GM23338 (cell line): ENCODE data around the gene ADGRG1. TPM values are rescaled to one million over a fixed set of nuclear protein-coding genes. Genes with fewer than 3 reads are reported as not detected.

Source experiments
- ATAC-seq: fragments of 200-7000 bp; cut with Tn5 transposase; 3 replicates; pipeline ENCODE4 v1.9.1; 2020
- DNase-seq: peaks from one replicate; pipeline ENCODE4 v3.0.0-alpha.2; 2015; ENCODE audit warnings: low spot score
- H2AFZ ChIP-seq: fragments of 200-600 bp; sonication (generic); 2 replicates; pipeline ENCODE4 v1.8.0; 2016; ENCODE audit warnings: antibody characterized with exemption, mild to moderate bottlenecking, moderate library complexity
- H3F3A ChIP-seq: fragments of 200-600 bp; sonication (generic); replicated peaks from 2 replicates; pipeline ENCODE4 v1.8.0; 2017; ENCODE audit warnings: antibody characterized with exemption, mixed run types, low read depth
- H3K27ac ChIP-seq: fragments of 200-600 bp; sonication (generic); 2 replicates; pipeline ENCODE4 v1.6.1; 2016; ENCODE audit warnings: low read depth
- H3K27me3 ChIP-seq: fragments of 200-600 bp; sonication (generic); 2 replicates; pipeline ENCODE4 v1.8.0; 2016; ENCODE audit warnings: mild to moderate bottlenecking, mixed run types, moderate library complexity; ENCODE audit not compliant: insufficient read depth
- H3K36me3 ChIP-seq: fragments of 200-600 bp; sonication (generic); 2 replicates; pipeline ENCODE4 v1.8.0; 2016; ENCODE audit warnings: mild to moderate bottlenecking; ENCODE audit not compliant: insufficient read depth
- H3K4me1 ChIP-seq: fragments of 200-600 bp; sonication (generic); 2 replicates; pipeline ENCODE4 v1.8.0; 2016; ENCODE audit warnings: mild to moderate bottlenecking, moderate library complexity; ENCODE audit not compliant: insufficient read depth
- H3K4me2 ChIP-seq: fragments of 200-600 bp; sonication (generic); 2 replicates; pipeline ENCODE4 v1.7.1; 2017; ENCODE audit warnings: mixed run types
- H3K4me3 ChIP-seq: fragments of 200-600 bp; sonication (generic); 2 replicates; pipeline ENCODE4 v1.6.1; 2016; ENCODE audit warnings: mixed run types
- H3K79me2 ChIP-seq: fragments of 200-600 bp; sonication (generic); replicated peaks from 2 replicates; pipeline ENCODE4 v1.8.0; 2017; ENCODE audit warnings: mild to moderate bottlenecking; ENCODE audit not compliant: insufficient read depth
- H3K9me2 ChIP-seq: fragments of 200-600 bp; sonication (generic); 2 replicates; pipeline ENCODE4 v1.8.0; 2017; ENCODE audit not compliant: insufficient read depth
- H4K20me1 ChIP-seq: fragments of 200-600 bp; sonication (generic); replicated peaks from 2 replicates; pipeline ENCODE4 v1.8.0; 2017; ENCODE audit warnings: mild to moderate bottlenecking; ENCODE audit not compliant: insufficient read depth
- H3K27ac Mint-ChIP-seq: 2 replicates; pipeline ENCODE4 v1.8.0; 2020; ENCODE audit warnings: inconsistent platforms, mild to moderate bottlenecking, moderate library complexity, mixed read lengths
- H3K27me3 Mint-ChIP-seq: 3 replicates; pipeline ENCODE4 v1.8.0; 2022; ENCODE audit warnings: low read depth, mild to moderate bottlenecking, moderate library complexity, mixed read lengths, inconsistent platforms; ENCODE audit not compliant: insufficient read depth, poor library complexity
- H3K36me3 Mint-ChIP-seq: 3 replicates; pipeline ENCODE4 v1.8.0; 2021; ENCODE audit warnings: low read depth, mild to moderate bottlenecking, inconsistent platforms, moderate library complexity, mixed read lengths
- H3K4me1 Mint-ChIP-seq: 3 replicates; pipeline ENCODE4 v1.8.0; 2020; ENCODE audit warnings: mild to moderate bottlenecking, inconsistent platforms, mixed read lengths
- H3K4me3 Mint-ChIP-seq: 3 replicates; pipeline ENCODE4 v1.8.0; 2021; ENCODE audit warnings: moderate library complexity, mild to moderate bottlenecking, inconsistent platforms, mixed read lengths
- H3K9me3 Mint-ChIP-seq: 3 replicates; pipeline ENCODE4 v1.8.0; 2020; ENCODE audit warnings: moderate library complexity, mild to moderate bottlenecking, inconsistent platforms, mixed read lengths
- CREB1 ChIP-seq: fragments of 250-450 bp; sonication (Bioruptor Pico); IDR thresholded peaks from 2 replicates; pipeline ENCODE4 v1.5.0; 2020; ENCODE audit warnings: low read depth, mild to moderate bottlenecking, moderate library complexity
- CTCF ChIP-seq, 2 experiments: fragments of 200-600 bp in 1 of 2; sonication (generic) in 1 of 2; conservative IDR thresholded peaks; 2 replicates each; pipeline versions ENCODE4 v1.5.1 to v1.6.1; 2016 to 2017; ENCODE audit warnings: antibody characterized with exemption in 2 of 2, low read depth in 2 of 2, mild to moderate bottlenecking in 2 of 2, moderate library complexity in 1 of 2
- EZH2 ChIP-seq: fragments of 200-600 bp; sonication (generic); IDR thresholded peaks from one replicate; pipeline ENCODE4 v1.8.0; 2017; ENCODE audit warnings: antibody characterized with exemption, mild to moderate bottlenecking, low read depth; ENCODE audit not compliant: unreplicated experiment
- EZH2phosphoT487 ChIP-seq: fragments of 200-600 bp; sonication (generic); IDR thresholded peaks from one replicate; pipeline ENCODE4 v1.8.1; 2018; ENCODE audit warnings: antibody characterized with exemption; ENCODE audit not compliant: unreplicated experiment
- JUNB ChIP-seq: IDR thresholded peaks from one replicate; pipeline ENCODE4 v1.6.1; 2016; ENCODE audit warnings: antibody characterized with exemption; ENCODE audit not compliant: unreplicated experiment
- POLR2AphosphoS5 ChIP-seq: IDR thresholded peaks from 2 replicates; pipeline ENCODE4 v1.6.1; 2016; ENCODE audit warnings: antibody characterized with exemption, low read depth
- REST ChIP-seq: IDR thresholded peaks from one replicate; pipeline ENCODE4 v1.6.1; 2018; ENCODE audit warnings: antibody characterized with exemption; ENCODE audit not compliant: unreplicated experiment
- STAT1 ChIP-seq: IDR thresholded peaks from one replicate; pipeline ENCODE4 v1.6.1; 2016; ENCODE audit warnings: antibody characterized with exemption; ENCODE audit not compliant: unreplicated experiment
- ZNF114 ChIP-seq: fragments of 250-450 bp; sonication (Bioruptor Pico); IDR thresholded peaks from 2 replicates; pipeline ENCODE4 v1.5.0; 2020; ENCODE audit warnings: mild to moderate bottlenecking, moderate library complexity
- ZNF331 ChIP-seq: fragments of 250-450 bp; sonication (Bioruptor Pico); IDR thresholded peaks from 2 replicates; pipeline ENCODE4 v1.5.0; 2020; ENCODE audit warnings: low read depth, mild to moderate bottlenecking, moderate library complexity
- polyA plus RNA-seq: library from polyadenylated mRNA; unstranded; fragments of >200 nt; fragmentation: Nextera tagmentation; extraction: Ambion mirVana; gene quantifications from 2 replicates; pipeline ENCODE4 v1.2.1, GENCODE V29; 2016
- total RNA-seq: library from RNA; depleted of rRNA; stranded (reverse); fragments of >200 nt; shearing (Covaris generic); gene quantifications from 2 replicates; pipeline ENCODE4 v1.2.3, GENCODE V29; 2014
- TF ChIP-seq, protein P1 (sequence below): IDR thresholded peaks from 2 replicates; pipeline ENCODE4 v1.6.1; 2016; ENCODE audit warnings: antibody characterized with exemption

ADGRG1 gene
- total and polyA plus RNA-seq, 2 experiments from 2014 or later, result 0.14 to 0.47 TPM

DNA sequence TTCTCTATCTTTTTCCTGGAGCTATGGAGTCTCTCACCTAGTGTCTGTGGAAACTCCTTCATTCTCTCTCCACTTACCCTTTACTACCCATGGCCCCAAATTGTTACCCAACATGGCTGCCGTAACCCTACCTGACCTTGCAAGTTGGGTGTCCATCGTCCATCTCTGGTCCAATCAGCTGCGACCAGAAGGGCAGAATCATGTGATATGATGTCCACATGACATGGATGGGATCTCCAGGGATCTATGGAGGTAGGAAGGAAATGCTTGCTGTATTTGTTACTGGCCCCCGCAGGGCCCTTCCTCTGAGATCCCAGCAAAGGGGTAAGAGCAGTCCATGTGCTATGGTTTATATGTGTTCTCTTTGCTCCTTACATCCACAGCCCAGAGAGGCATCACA is 58.1 kb downstream of the ADGRG1 start:
- no peak overlapping the region for H3K4me3 ChIP-seq
- no peak overlapping the region for H3K27ac ChIP-seq
- DNase-seq, result no peak
- H3K27ac Mint-ChIP-seq, result no peak overlapping the region
- H3K4me1 Mint-ChIP-seq, result peaks cover 16% of the 10 kb centered on the region
- no peaks in the 10 kb centered on the region for H3K9me2 ChIP-seq
- H3K36me3 Mint-ChIP-seq, result no peaks in the 10 kb centered on the region
- no peaks in the 10 kb centered on the region for H4K20me1 ChIP-seq
- no peaks in the 10 kb centered on the region for H3K36me3 ChIP-seq
- no peak overlapping the region for H2AFZ ChIP-seq
- no peaks in the 10 kb centered on the region for H3K27me3 ChIP-seq
- peaks cover 8% of the 10 kb centered on the region for H3K27me3 Mint-ChIP-seq
- TF ChIP-seq EZH2 (no peak), POLR2AphosphoS5 (no peak), EZH2phosphoT487 (no peak), JUNB (no peak), ZNF114 (CRISPR knock-in tag) (no peak), CREB1 (CRISPR knock-in tag) (no peak), REST (no peak), STAT1 (no peak), ZNF331 (no peak), CTCF (conservative IDR thresholded peaks at IDR 0.05; ENCODE audit: low read depth in 2 of 2) (no peak)
- TF ChIP-seq, protein P1, sequence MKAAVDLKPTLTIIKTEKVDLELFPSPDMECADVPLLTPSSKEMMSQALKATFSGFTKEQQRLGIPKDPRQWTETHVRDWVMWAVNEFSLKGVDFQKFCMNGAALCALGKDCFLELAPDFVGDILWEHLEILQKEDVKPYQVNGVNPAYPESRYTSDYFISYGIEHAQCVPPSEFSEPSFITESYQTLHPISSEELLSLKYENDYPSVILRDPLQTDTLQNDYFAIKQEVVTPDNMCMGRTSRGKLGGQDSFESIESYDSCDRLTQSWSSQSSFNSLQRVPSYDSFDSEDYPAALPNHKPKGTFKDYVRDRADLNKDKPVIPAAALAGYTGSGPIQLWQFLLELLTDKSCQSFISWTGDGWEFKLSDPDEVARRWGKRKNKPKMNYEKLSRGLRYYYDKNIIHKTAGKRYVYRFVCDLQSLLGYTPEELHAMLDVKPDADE, result no peak
- no peak overlapping the region for H3K4me2 ChIP-seq
- H3K4me3 Mint-ChIP-seq, result no peak overlapping the region
- no peaks in the 10 kb centered on the region for H3K79me2 ChIP-seq
- no peaks in the 10 kb centered on the region for H3K9me3 Mint-ChIP-seq
- no peak for ATAC-seq
- no peaks in the 10 kb centered on the region for H3F3A ChIP-seq
- no peaks in the 10 kb centered on the region for H3K4me1 ChIP-seq
